Skeletal muscle satellite cell (primary cell): Measurements from ENCODE around the gene ATRIP.

Source experiments
- H3K27me3 ChIP-seq: 2 replicates; pipeline ENCODE4 v1.7.0; 2013; ENCODE audit warnings: low read length; ENCODE audit not compliant: control insufficient read depth, insufficient read depth
- H3K36me3 ChIP-seq: 2 replicates; pipeline ENCODE4 v1.7.0; 2013; ENCODE audit warnings: mild to moderate bottlenecking, control low read depth, low read length; ENCODE audit not compliant: insufficient read depth
- H3K4me1 ChIP-seq: 2 replicates; pipeline ENCODE4 v1.7.0; 2013; ENCODE audit warnings: low read length; ENCODE audit not compliant: control insufficient read depth, insufficient read depth
- H3K4me2 ChIP-seq: 2 replicates; pipeline ENCODE4 v1.7.0; 2013; ENCODE audit warnings: mild to moderate bottlenecking, low read length
- H3K4me3 ChIP-seq: 2 replicates; pipeline ENCODE4 v1.7.0; 2013; ENCODE audit warnings: low read length
- H3K9ac ChIP-seq: 2 replicates; pipeline ENCODE4 v1.7.0; 2013; ENCODE audit warnings: mild to moderate bottlenecking, low read depth, low read length, moderate library complexity
- H3K9me3 ChIP-seq: replicated peaks from 2 replicates; pipeline ENCODE4 v1.7.0; 2013; ENCODE audit warnings: mild to moderate bottlenecking, control low read depth, low read length

The ATRIP gene

DNA sequence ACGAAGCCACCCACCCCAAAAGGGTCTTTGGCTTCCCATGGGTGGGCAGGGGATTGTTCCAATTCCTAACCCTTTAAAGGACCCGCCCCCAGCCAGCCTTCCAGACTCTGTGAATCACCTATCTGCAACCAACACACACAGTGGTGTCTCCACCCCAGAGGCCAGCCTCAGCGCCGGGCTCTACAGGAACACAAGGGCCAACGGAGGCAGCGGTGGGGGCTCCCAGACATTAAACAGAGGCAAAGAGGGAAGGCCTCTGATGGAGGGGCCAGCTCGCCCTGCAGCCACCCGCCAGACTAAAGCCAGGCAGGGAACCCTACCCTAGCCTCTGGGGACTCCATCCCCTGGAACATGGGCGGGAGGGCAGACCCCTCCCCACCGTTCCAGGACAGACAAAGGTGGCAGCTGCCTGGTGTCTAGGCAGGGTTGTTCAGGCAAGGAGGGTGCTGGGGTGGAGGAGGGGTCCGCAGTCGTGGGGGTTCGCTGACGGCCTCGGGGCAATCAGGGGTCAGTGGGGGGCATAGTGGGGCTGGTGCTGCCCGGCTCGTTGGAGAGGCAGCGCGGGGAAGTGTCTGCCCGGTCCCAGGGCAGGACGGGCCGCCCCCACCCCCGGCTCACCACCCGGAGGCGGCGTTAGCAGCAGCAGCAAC lies 57.0 kb downstream of the ATRIP start:
- Histone ChIP-seq H3K4me3 (peak overlapping the region; percentile 83), H3K36me3 (no peaks in the 10 kb centered on the region), H3K4me1 (peaks cover 36% of the 10 kb centered on the region), H3K9me3 (no peaks in the 10 kb centered on the region), H3K27me3 (no peaks in the 10 kb centered on the region), H3K4me2 (peak overlapping the region; percentile 93), H3K9ac (peak overlapping the region; percentile 83)

DNA sequence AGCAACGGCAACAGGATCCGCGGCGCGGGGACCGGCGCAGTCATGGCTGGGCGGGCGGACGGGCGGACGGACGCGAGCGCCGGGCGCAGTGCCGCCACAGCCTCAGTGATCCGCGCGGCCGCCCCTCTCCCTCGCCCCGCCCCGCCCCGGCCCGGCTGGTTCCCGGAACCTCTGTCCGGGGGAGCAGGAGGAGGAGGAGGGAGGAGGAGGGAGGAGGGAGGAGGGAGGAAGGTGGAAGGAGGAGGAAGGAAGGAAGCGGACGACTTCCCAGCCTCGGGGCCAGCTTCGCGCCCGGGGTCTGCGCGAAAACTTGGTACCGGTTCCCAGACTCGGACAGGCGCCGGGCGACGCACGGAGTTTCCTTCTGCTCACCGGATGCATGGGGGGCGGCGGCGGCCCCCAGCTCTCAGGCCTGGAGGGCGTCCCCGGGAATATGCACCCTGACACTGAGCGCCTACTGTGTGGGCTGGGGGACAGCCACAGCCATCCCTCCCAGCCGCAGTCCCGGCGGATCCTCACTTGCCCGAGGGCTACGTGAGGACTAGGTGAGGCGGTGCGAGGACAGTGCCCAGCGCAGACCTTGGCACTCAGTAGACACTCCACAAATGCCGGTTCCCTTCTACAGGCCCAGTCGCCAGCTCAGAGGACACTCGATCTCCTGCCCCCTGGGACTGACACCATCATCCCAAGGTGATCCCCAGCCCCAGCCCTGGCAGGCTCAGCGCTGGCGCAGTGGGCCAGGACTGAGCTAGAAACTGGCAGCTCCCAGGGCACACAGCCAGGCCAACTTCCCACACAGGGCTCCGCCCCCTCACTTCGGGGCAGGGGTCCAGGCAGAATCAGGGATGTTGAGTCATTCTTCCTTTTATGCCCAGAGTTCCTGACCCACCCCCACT lies 57.8 kb downstream of the ATRIP start, which contains the start of gene SHISA5:
SHISA5 (minus strand) TSS at position 124 of the 896 bp plus-strand sequence; CDS start at position 44, 80 bp downstream.
- peak within 1 kb of the TSS; percentile 93 for H3K4me2 ChIP-seq
- H3K9ac ChIP-seq, result peak within 1 kb of the TSS; percentile 83
- H3K27me3 ChIP-seq, result no peaks in the 10 kb centered on the region
- no peaks in the 10 kb centered on the region for H3K36me3 ChIP-seq
- H3K9me3 ChIP-seq, result no peaks in the 10 kb centered on the region
- peaks cover 36% of the 10 kb centered on the region for H3K4me1 ChIP-seq
- peak within 1 kb of the TSS; percentile 83 for H3K4me3 ChIP-seq

DNA sequence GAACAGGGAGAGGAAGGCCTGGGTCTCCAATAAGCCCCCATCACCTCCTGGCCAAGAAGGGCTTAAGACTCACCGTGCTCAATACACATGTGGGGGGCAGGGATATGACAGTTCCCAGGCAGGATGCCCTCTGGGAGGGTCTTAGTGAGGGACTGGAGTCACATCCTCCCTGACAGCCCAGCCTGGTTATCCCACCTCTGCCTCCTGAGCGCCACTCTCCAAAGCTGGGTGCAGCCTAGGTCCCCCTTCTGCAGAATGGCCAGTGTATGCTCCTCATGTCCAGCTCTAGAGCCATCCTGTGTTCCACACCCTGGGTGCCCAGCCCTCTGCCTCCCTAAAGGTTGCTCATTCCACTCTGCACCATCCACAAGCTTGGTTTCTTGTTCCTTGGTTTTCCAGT lies 58.6 kb downstream of the ATRIP start:
- Histone ChIP-seq H3K27me3 (no peaks in the 10 kb centered on the region), H3K9ac (no peak overlapping the region), H3K4me3 (peak overlapping the region; percentile 83), H3K9me3 (no peaks in the 10 kb centered on the region), H3K4me2 (peak overlapping the region; percentile 93), H3K4me1 (peaks cover 36% of the 10 kb centered on the region), H3K36me3 (no peaks in the 10 kb centered on the region)

DNA sequence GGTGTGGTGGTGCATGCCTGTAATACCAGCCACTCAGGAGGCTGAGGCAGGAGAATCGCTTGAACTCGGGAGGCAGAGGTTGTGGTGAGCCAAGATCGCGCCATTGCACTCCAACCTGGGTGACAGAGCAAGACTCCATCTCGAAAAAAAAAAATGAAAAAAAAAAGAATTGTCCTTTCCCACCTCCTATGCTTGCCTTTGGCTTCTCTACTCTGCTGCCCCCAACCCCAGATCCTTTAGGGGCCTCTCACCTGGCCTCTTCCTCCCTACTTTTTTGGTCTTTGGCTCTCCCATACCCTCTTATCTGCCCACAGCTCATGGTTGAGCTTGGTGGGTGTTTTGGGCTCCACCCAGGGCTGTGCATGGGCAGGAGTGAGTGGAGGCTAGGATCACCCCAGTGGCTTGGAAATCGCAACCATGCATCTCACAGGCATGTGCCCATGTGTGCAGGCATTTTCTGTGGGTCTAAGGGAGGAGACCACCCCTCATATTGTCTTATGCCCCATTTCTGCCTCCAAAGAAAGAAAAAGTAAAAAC lies 59.5 kb downstream of the ATRIP start:
- Histone ChIP-seq H3K4me3 (no peak overlapping the region), H3K9me3 (no peaks in the 10 kb centered on the region)

DNA sequence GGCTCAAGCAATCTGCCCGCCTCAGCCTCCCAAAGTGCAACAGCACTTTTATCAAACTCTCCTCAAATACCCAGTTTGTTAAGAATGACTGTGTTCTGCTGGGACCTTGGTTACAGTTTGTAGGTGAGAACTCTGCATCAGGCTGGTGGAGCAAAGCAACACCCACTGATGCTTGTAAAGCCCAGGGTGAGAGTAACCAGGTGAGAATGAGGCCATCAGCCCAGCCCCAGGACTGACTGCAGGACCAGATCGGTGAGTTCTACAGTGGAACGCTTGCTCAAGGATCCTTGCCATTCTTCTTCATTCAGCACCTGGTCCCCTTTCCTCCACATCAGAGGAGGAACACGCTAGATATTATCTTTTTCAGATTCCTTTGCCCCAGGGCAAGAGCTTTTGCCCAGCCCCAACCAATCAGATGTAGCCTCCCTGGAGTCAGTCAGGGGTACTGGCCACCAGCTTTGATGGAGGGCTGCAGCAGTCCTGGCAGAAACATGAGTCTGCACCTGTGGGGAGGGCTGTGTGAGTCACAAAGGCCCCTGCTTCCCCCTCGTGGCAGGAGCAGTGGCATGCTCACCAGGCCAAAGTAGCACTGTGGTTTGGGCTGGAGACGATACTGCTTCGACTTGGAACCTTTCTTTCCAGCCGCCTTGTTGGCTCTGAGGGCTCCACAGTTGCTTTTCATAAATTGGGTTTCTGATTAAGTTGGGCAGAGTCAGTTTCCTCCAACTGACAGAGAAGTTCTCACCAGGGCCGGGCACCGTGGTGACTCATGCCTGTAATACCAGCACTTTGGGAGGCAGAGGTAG lies 60.9 kb downstream of the ATRIP start:
- Histone ChIP-seq H3K27me3 (no peaks in the 10 kb centered on the region), H3K4me1 (peaks cover 30% of the 10 kb centered on the region), H3K9me3 (no peaks in the 10 kb centered on the region), H3K36me3 (no peaks in the 10 kb centered on the region), H3K4me3 (no peak overlapping the region), H3K4me2 (peak overlapping the region; percentile 48), H3K9ac (no peak overlapping the region)

More for the DNA sequence above, 59.5 kb downstream of the ATRIP start:
- peaks cover 34% of the 10 kb centered on the region for H3K4me1 ChIP-seq
- H3K4me2 ChIP-seq, result no peak overlapping the region
- no peak overlapping the region for H3K9ac ChIP-seq
- H3K27me3 ChIP-seq, result no peaks in the 10 kb centered on the region
- H3K36me3 ChIP-seq, result no peaks in the 10 kb centered on the region

DNA sequence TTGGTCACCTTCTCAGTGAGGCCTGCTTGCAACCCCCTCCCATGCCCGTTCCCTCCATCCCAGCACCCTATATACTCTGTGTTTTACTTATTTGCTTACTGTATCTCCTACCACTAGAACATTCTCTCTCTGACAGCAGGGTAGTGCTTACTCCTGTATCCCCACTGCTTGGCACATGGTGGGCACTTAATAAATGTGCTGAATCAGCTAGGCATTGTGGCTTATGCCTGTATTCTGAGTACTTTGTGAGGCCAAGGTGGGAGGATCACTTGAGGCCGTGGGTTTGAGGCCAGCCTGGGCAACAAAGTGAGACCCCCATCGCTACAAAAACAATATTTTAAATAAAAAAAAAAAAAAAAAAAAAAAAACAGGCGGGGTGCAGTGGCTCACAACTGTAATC lies 65.0 kb downstream of the ATRIP start:
- H3K4me1 ChIP-seq, result peaks cover 10% of the 10 kb centered on the region
- H3K9me3 ChIP-seq, result no peaks in the 10 kb centered on the region
- no peak overlapping the region for H3K4me2 ChIP-seq
- no peaks in the 10 kb centered on the region for H3K27me3 ChIP-seq
- no peak overlapping the region for H3K9ac ChIP-seq
- H3K4me3 ChIP-seq, result no peak overlapping the region
- no peaks in the 10 kb centered on the region for H3K36me3 ChIP-seq

DNA sequence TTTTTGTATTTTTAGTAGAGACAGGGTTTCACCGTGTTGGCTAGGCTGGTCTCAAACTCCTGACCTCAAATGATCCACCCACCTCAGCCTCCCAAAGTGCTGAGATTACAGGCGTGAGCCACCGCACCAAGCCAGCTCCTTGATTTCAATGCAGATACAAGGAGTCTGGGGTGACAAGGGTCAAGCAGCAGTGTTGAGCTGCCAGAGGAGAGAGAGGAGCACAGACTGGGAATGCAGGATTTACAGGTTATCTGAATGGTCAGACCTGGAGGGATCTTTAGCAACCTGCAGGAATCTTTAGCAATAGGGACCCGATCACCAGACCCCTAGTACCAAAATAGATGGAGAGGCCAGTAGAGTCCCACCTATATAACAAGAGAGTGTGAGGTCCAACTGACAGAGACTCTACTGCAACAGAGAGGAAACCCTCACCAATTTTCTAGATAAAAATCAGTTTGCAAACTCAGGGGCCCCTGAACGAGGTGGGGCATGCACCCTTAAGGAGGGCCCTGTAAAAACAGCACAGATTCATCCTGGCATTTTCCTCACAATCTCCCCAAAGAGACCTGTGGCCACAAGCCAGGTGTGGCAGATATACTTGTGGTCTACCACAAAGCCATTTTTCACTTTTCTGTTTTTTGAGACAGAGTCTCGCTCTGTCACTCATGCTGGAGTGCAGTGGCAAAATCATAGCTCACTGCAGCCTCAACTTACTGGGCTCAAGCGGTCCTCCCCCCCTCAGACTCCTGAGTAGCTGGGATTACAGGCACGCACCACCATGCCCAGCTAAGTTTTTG lies 68.1 kb downstream of the ATRIP start:
- H3K4me3 ChIP-seq, result no peak overlapping the region

More for the DNA sequence above, 68.1 kb downstream of the ATRIP start:
- Histone ChIP-seq H3K9ac (no peak overlapping the region), H3K4me2 (no peak overlapping the region), H3K36me3 (no peaks in the 10 kb centered on the region), H3K4me1 (no peaks in the 10 kb centered on the region), H3K27me3 (no peaks in the 10 kb centered on the region), H3K9me3 (no peaks in the 10 kb centered on the region)
